ENCODE data around the gene SLC13A2. TPM values are rescaled to one million over a fixed set of nuclear protein-coding genes. Genes with fewer than 3 reads are reported as not detected.

The SLC13A2 gene
- total and polyA plus RNA-seq, 9 of the 15 experiments (the other 6 are each of a cell fraction or from before 2014, with no cell fraction given), result 0.13 TPM; not detected in 8

DNA sequence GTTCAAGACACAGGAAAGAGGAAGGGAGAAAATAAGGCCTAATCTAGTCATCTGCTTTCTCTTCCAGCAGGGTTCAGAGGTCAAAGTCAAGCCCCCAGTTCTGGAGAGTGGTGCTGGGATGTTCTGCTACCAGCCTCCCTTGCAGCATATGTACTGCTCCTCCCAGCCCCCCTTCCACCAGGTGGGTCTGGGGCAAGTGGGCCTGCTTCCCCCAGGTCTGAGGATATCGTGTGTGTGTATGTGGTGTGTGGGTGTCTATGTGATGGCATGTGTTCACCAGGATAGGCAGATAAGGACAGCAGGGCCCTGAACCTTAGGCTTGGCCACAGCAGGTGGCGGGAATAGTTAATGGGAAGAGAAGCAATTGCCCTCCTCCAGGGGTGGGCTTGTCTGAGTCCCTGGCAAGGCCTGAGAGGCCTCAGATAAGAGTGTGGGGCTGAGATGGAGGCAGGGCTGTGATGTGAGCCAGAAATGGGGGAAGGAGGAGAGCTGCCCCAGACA lies 53.8 kb downstream of the SLC13A2 start (continued):
- TF ChIP-seq, protein P1, sequence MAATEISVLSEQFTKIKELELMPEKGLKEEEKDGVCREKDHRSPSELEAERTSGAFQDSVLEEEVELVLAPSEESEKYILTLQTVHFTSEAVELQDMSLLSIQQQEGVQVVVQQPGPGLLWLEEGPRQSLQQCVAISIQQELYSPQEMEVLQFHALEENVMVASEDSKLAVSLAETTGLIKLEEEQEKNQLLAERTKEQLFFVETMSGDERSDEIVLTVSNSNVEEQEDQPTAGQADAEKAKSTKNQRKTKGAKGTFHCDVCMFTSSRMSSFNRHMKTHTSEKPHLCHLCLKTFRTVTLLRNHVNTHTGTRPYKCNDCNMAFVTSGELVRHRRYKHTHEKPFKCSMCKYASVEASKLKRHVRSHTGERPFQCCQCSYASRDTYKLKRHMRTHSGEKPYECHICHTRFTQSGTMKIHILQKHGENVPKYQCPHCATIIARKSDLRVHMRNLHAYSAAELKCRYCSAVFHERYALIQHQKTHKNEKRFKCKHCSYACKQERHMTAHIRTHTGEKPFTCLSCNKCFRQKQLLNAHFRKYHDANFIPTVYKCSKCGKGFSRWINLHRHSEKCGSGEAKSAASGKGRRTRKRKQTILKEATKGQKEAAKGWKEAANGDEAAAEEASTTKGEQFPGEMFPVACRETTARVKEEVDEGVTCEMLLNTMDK (IDR thresholded peaks at IDR 0.05; ENCODE audit: borderline replicate concordance, insufficient read depth, low read depth, low read length, poor library complexity, severe bottlenecking), result no peak
- TF ChIP-seq ZNF121 (CRISPR knock-in tag; conservative IDR thresholded peaks at IDR 0.05) (no peak), ZNF184 (CRISPR knock-in tag; IDR thresholded peaks at IDR 0.05) (no peak), JUNB (CRISPR knock-in tag; conservative IDR thresholded peaks at IDR 0.05) (no peak), ZNF586 (CRISPR knock-in tag; conservative IDR thresholded peaks at IDR 0.05) (no peak), POLR3A (IDR thresholded peaks at IDR 0.05; ENCODE audit: borderline replicate concordance, extremely low read depth, insufficient read depth, insufficient read length) (no peak), ZNF717 (CRISPR knock-in tag; IDR thresholded peaks at IDR 0.05) (no peak), MEF2D (tag; conservative IDR thresholded peaks at IDR 0.05; ENCODE audit: low read depth) (0 out of 2 replicates have a peak, but pooled peaks have one; percentile 48), SPI1 (IDR thresholded peaks at IDR 0.05; ENCODE audit: borderline replicate concordance, low read depth, low read length) (0 out of 2 replicates have a peak, but pooled peaks have one; percentile 27), NBN (IDR thresholded peaks at IDR 0.05; ENCODE audit: low read depth) (peak; percentile 53; the same call in 1 of the 2 replicates), RB1 (IDR thresholded peaks at IDR 0.05; ENCODE audit: low read depth) (no peak), PRPF4 (IDR thresholded peaks at IDR 0.05; ENCODE audit: insufficient read depth, low read depth, low read length, poor library complexity, severe bottlenecking) (no peak), CREBBP (IDR thresholded peaks at IDR 0.05; ENCODE audit: low read depth, low read length) (no peak), BMI1 (IDR thresholded peaks at IDR 0.05; ENCODE audit: low read length) (no peak), SRSF9 (IDR thresholded peaks at IDR 0.05; ENCODE audit: borderline replicate concordance, low read depth, low read length) (no peak), ARHGAP35 (IDR thresholded peaks at IDR 0.05; ENCODE audit: partially characterized antibody) (no peak), CBX5 (IDR thresholded peaks at IDR 0.05; ENCODE audit: borderline replicate concordance, low read depth) (peak; percentile 82; the same call in 1 of the 2 replicates), ZNF282 (CRISPR knock-in tag; IDR thresholded peaks at IDR 0.05) (no peak), SP2 (IDR thresholded peaks at IDR 0.05; ENCODE audit: extremely low read depth, low read depth, low read length, poor library complexity, severe bottlenecking) (no peak), CBFA2T2 (conservative IDR thresholded peaks at IDR 0.05) (peak; percentile 100), KLF16 (IDR thresholded peaks at IDR 0.05) (peak; percentile 98), ZBTB17 (CRISPR knock-in tag; IDR thresholded peaks at IDR 0.05) (no peak), SETDB1 (IDR thresholded peaks at IDR 0.05; ENCODE audit: low read length) (no peak), GABPB2 (CRISPR knock-in tag; conservative IDR thresholded peaks at IDR 0.05) (no peak), MYC (IDR thresholded peaks at IDR 0.05; ENCODE audit: low read depth, low read length) (0 out of 2 replicates have a peak, but pooled peaks have one; percentile 37), MYC (CRISPR knock-in tag; IDR thresholded peaks at IDR 0.05; ENCODE audit: borderline replicate concordance, low read depth) (no peak), STAT5B (CRISPR knock-in tag; IDR thresholded peaks at IDR 0.05) (no peak)
- TF ChIP-seq, protein P2, sequence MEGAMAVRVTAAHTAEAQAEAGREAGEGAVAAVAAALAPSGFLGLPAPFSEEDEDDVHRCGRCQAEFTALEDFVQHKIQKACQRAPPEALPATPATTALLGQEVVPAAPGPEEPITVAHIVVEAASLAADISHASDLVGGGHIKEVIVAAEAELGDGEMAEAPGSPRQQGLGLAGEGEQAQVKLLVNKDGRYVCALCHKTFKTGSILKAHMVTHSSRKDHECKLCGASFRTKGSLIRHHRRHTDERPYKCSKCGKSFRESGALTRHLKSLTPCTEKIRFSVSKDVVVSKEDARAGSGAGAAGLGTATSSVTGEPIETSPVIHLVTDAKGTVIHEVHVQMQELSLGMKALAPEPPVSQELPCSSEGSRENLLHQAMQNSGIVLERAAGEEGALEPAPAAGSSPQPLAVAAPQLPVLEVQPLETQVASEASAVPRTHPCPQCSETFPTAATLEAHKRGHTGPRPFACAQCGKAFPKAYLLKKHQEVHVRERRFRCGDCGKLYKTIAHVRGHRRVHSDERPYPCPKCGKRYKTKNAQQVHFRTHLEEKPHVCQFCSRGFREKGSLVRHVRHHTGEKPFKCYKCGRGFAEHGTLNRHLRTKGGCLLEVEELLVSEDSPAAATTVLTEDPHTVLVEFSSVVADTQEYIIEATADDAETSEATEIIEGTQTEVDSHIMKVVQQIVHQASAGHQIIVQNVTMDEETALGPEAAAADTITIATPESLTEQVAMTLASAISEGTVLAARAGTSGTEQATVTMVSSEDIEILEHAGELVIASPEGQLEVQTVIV (CRISPR knock-in tag; IDR thresholded peaks at IDR 0.05; ENCODE audit: borderline replicate concordance), result no peak
